Measurements from ENCODE around the gene KLHDC1.

DNA sequence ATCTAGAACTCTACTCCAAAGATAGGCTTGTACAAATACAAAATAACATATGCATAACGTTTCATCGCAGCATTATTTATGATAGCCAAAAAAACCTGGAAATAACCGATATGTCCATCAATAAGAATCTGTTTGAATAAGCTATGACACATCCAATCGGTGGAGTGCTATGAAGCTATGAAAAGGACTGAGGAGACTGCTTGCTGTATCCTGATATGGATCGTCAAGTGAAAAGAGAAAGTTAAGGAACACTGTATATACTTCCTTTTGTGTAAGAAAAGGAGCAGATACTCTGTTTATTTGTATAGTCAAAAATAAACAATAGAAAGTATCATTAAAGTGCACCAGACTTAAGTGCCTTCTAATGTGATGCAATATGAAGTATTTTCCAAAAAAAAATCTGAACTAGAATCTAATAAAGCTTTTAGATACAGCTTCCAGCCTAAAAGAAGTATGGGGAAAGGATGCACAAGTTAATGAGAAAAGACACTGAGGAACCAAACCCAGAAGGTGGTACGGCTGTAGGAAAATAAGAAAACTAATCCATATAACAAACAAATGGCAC is 645 bp upstream of the KLHDC1 start:
- TF ChIP-seq POLR2A (IDR thresholded peaks at IDR 0.05), result no peak
- TF ChIP-seq, protein P1, sequence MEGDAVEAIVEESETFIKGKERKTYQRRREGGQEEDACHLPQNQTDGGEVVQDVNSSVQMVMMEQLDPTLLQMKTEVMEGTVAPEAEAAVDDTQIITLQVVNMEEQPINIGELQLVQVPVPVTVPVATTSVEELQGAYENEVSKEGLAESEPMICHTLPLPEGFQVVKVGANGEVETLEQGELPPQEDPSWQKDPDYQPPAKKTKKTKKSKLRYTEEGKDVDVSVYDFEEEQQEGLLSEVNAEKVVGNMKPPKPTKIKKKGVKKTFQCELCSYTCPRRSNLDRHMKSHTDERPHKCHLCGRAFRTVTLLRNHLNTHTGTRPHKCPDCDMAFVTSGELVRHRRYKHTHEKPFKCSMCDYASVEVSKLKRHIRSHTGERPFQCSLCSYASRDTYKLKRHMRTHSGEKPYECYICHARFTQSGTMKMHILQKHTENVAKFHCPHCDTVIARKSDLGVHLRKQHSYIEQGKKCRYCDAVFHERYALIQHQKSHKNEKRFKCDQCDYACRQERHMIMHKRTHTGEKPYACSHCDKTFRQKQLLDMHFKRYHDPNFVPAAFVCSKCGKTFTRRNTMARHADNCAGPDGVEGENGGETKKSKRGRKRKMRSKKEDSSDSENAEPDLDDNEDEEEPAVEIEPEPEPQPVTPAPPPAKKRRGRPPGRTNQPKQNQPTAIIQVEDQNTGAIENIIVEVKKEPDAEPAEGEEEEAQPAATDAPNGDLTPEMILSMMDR (IDR thresholded peaks at IDR 0.05), result no peak
